Erythroblast (primary cell): ENCODE results near the gene CENPH.

Experiments used
- GATA1 ChIP-seq: IDR thresholded peaks from 2 replicates; pipeline ENCODE4 v1.6.1; 2011; ENCODE audit warnings: low read depth, mild to moderate bottlenecking, control low read depth, low read length, moderate library complexity
- POLR2A ChIP-seq: IDR thresholded peaks from 2 replicates; pipeline ENCODE4 v1.6.1; 2011; ENCODE audit warnings: mild to moderate bottlenecking, low read length

DNA sequence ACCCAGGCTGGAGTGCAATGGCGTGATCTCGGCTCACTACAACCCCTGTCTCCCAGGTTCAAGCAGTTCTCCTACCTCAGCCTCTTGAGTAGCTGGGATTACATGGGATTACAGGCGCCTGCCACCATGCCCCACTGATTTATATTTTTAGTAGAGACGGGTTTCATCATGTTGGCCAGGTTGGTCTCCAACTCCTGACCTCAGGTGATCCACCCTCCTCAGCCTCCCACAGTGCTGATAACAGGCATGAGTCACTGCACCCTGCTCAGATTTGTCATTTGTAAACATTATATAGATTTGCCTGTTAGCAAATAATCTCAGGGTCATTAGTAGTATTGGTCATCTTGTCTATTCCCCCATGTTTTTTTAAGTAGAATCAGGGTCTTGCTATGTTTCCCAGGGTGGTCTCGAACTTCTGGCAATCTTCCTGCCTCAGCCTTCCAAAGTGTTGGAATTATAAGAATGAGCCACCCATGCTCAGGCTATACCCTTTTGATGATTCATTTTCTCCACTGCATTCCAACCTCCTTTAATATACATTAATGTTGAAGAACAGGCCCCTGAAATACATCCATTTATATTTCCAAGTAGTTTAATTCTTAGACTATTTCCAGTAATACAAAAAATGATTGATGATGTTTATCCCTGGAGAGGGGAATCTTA is 17.3 kb downstream of the CENPH start:
- TF ChIP-seq POLR2A = no peak
- TF ChIP-seq GATA1 = no peak
